Hepatocyte (in vitro differentiated cells): Measurements from ENCODE around the gene ZNF488.

ENCODE experiments used
- EZH2phosphoT487 ChIP-seq: fragments of 200-600 bp; sonication (generic); IDR thresholded peaks from one replicate; pipeline ENCODE4 v1.6.1; 2018; ENCODE audit warnings: antibody characterized with exemption, mild to moderate bottlenecking, low read depth, moderate library complexity; ENCODE audit not compliant: unreplicated experiment, severe bottlenecking
- TF ChIP-seq, protein P1 (sequence below): fragments of 200-600 bp; sonication (generic); IDR thresholded peaks from 2 replicates; pipeline ENCODE4 v1.5.1; 2016; ENCODE audit warnings: antibody characterized with exemption, mild to moderate bottlenecking; ENCODE audit not compliant: poor library complexity

DNA sequence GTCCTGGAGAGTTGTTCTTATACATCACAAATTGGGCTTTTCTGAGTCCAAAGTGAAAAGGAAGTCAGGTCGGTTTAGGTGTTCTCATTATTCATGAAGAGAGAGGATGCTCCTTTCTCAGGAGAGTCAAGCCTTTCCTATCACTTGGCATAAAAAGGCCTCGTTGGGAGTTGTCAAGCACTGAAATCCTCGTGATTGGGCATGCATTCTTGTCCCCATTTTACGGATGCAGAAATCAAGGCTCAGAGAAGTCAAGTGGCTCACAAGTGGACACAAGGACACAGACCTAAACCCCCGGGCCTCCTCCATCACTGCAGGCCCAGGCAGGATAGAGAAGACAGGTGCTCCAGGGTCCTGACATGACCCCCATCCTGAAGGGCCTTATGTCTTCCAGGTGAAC, 27.4 kb downstream of the ZNF488 start:
- TF ChIP-seq, protein P1, sequence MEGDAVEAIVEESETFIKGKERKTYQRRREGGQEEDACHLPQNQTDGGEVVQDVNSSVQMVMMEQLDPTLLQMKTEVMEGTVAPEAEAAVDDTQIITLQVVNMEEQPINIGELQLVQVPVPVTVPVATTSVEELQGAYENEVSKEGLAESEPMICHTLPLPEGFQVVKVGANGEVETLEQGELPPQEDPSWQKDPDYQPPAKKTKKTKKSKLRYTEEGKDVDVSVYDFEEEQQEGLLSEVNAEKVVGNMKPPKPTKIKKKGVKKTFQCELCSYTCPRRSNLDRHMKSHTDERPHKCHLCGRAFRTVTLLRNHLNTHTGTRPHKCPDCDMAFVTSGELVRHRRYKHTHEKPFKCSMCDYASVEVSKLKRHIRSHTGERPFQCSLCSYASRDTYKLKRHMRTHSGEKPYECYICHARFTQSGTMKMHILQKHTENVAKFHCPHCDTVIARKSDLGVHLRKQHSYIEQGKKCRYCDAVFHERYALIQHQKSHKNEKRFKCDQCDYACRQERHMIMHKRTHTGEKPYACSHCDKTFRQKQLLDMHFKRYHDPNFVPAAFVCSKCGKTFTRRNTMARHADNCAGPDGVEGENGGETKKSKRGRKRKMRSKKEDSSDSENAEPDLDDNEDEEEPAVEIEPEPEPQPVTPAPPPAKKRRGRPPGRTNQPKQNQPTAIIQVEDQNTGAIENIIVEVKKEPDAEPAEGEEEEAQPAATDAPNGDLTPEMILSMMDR, result no peak
- TF ChIP-seq EZH2phosphoT487, result no peak
